HG03558 (cell line): Measurements from ENCODE around the gene TLL2.

Experiments
- ATAC-seq: cut with Tn5 transposase; IDR thresholded peaks from one replicate; pipeline ENCODE4 v1.9.1; 2021; ENCODE audit warnings: moderate number of reproducible peaks; ENCODE audit not compliant: unreplicated experiment; ENCODE audit errors: extremely low read depth

Gene TLL2

GRCh38 chr10:96470116-96470743 lies 43.5 kb downstream of the TLL2 start:
- no peak for ATAC-seq

- no peak for ATAC-seq
These were observed 44.9 kb downstream of the TLL2 start for GRCh38 chr10:96468845-96469244.

- ATAC-seq = no peak
These were observed 48.1 kb downstream of the TLL2 start for GRCh38 chr10:96465599-96465998.

- ATAC-seq = no peak
These were observed 50.2 kb downstream of the TLL2 start for GRCh38 chr10:96463562-96463961.

DNA sequence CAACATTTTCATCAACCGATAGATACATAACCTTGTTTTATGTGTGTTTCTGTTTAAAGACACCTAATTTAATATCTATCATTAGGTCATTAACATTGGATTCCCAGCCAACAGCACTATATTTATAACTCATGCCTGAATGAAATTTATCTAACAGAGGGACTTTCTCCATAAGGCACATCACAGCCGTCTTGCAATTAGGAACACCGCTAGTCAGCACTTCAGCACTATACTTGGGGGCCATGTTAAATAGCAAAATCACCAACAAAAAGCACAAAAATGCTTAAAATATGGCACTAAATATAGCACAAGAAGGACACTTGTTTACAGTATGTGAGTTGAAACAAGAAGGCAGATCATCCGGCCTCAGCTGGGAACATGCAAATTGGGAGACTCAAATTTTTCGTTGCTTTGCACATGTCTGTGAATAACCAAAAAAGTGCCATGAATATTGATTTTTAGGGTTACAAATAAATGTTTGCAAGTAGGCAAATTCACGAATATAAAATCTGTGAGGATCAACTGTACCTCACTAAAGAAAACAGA lies 51.0 kb downstream of the TLL2 start:
- no peak for ATAC-seq

- ATAC-seq = no peak
These were observed 53.4 kb downstream of the TLL2 start for GRCh38 chr10:96460316-96460715.

GRCh38 chr10:96457341-96457740 lies 56.4 kb downstream of the TLL2 start:
- ATAC-seq = no peak

DNA sequence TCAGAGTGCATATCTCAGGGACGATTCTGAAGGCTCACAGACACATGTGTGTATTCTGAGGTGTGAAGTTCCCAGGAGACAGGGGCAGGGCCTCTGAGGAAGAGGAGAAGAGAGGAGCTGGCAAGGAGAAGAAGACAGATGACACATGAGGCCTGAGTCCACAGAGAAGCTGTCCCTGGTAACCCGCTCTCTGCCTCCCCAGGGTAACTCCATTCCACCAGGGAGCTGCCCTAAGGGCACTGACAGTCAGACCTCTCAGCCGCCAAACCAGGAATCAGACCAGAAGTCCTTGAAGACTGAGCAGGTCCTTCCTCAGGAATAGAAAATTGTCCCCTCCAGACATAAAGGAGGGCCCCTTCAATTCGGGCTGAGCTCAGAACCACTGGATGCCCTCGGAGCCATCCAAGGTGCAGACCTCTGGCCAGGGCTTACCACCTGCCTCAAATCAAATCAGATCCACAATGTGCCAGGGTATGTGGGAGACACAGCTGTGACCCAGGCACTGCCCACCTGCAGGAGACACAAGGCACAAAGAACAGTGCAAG lies 57.4 kb downstream of the TLL2 start:
- ATAC-seq = no peak

- ATAC-seq = no peak
These were observed 59.7 kb downstream of the TLL2 start for GRCh38 chr10:96453856-96454583.

- ATAC-seq = no peak
These were observed 61.1 kb downstream of the TLL2 start for GRCh38 chr10:96452494-96453153.

GRCh38 chr10:96450529-96451207 lies 63.1 kb downstream of the TLL2 start:
- no peak for ATAC-seq

DNA sequence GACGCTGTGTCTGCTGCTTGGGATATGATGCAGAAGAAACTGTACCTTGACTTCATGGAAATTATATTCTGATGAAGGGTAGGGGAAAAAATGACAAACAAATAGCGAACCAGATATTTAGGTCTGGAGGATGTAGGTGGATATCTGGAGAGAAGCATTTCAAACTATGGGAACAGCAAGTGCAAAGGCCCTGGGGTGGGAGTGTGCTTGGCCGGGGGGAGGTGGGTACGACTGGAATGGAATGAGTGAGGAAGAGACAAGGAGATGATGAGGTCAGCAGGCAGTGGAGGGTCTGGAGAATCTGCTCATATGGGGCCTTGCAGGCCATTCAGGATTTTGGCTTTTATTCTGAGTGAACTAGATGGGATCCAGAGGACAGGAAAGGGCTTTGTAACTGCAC lies 65.2 kb downstream of the TLL2 start:
- no peak for ATAC-seq

DNA sequence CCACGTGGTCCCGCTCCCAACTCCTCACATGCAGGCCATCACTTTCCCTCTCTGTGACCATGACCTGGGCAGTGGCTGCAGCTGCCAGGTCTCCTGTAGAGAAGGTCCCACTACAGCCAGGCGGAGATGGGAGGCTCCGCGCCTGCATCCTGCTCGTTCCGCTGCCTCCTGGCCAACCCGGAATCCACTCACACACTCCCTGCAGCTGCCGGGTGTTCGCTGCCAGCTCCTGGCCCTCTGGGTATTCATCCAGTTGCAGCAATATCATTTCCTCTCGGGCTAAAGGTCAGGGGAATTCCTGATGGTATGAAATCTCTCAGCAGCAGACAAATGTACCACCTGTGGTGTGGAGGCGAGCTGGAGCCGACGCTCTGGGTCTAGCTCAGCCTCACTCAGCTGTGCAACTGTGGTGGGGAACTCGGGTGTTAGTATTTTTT lies 65.7 kb downstream of the TLL2 start:
- ATAC-seq = no peak

GRCh38 chr10:96446966-96447596 lies 66.6 kb downstream of the TLL2 start:
- no peak for ATAC-seq

- no peak for ATAC-seq
These were observed 71.6 kb downstream of the TLL2 start for GRCh38 chr10:96441987-96442643.

- ATAC-seq = no peak
These were observed 72.3 kb downstream of the TLL2 start for GRCh38 chr10:96441322-96441885.

- no peak for ATAC-seq
These were observed 73.1 kb downstream of the TLL2 start for GRCh38 chr10:96440361-96441292.

DNA sequence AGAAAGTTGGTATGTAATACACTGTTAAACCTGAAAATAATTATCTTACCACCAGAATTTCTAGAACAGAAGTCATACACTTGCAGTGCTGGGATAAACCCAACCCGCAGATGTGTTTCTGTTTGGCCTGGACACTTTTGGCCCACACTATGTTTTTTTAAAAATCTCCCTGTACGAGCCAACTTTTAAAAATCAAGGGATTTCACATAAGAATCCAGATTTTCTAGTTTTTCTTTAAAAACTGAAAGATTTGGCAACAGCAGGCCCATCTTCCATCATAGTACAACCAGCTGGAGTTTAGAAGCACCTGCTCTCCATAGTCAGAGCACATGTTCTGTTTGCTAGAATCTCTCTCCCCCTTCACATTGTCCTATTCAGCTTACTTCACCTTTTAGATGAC lies 74.0 kb downstream of the TLL2 start:
- no peak for ATAC-seq
